ENCODE results near the gene ITPRID1. TPM values are rescaled to one million over a fixed set of nuclear protein-coding genes. Genes with fewer than 3 reads are reported as not detected.

Gene ITPRID1
- total RNA-seq, 4 donors from 2014 or later: 2.8 to 6.3 (median 4.4) TPM

- Histone ChIP-seq H3K27ac (no peak overlapping the region), H3K36me3 (no peaks in the 10 kb centered on the region), H3K9me3 (no peaks in the 10 kb centered on the region), H3K27me3 (no peaks in the 10 kb centered on the region), H3K4me1 (no peaks in the 10 kb centered on the region), H3K4me3 (no peak overlapping the region)
- TF ChIP-seq, protein P1, sequence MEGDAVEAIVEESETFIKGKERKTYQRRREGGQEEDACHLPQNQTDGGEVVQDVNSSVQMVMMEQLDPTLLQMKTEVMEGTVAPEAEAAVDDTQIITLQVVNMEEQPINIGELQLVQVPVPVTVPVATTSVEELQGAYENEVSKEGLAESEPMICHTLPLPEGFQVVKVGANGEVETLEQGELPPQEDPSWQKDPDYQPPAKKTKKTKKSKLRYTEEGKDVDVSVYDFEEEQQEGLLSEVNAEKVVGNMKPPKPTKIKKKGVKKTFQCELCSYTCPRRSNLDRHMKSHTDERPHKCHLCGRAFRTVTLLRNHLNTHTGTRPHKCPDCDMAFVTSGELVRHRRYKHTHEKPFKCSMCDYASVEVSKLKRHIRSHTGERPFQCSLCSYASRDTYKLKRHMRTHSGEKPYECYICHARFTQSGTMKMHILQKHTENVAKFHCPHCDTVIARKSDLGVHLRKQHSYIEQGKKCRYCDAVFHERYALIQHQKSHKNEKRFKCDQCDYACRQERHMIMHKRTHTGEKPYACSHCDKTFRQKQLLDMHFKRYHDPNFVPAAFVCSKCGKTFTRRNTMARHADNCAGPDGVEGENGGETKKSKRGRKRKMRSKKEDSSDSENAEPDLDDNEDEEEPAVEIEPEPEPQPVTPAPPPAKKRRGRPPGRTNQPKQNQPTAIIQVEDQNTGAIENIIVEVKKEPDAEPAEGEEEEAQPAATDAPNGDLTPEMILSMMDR (IDR thresholded peaks at IDR 0.05): no peak
- TF ChIP-seq POLR2AphosphoS5 (IDR thresholded peaks at IDR 0.05) (no peak), EP300 (IDR thresholded peaks at IDR 0.05; ENCODE audit: low read depth) (no peak), POLR2A (IDR thresholded peaks at IDR 0.05) (no peak)
- DNase-seq: no peak
- intact Hi-C loops (cut with DNase I; ENCODE audit: low total_unique reads) (no loop called here), in situ Hi-C loops (cut with MboI; ENCODE audit: low pct_ligation_motif_present in 1 of 4, low pct_unique_long_range_greater_than_20kb in 1 of 4, low sequenced_read_pairs in 3 of 4) (no loop called here)
- WGBS, 2 donors (ENCODE audit: low coverage in 1 of 2): 69% methylated on average over 1 of the region's 1 CpG; no CpG with 5 or more reads in 1 of the 2 donors
Measured at GRCh38 chr7:31665546-31665945, 151.7 kb downstream of the ITPRID1 start.

DNA sequence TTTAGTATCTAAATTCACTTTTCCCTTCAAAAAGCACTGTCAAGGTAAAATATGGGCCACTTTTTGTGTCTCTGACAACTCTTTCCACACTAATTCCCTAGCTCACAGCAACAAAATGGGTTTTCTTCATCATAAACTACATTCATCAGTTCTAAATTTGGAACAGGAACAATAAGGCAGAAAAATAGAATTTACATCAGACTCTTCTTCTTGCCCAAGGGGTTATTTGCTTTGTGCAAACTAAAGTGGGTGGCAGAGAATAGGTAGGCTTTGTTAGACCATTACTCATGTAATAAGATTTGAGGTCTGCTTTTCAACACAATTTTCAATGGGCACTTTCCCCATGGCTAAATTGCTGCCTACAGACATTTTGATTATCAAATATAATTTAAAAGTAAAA is 155.6 kb downstream of the ITPRID1 start:
- H3K4me1 ChIP-seq: no peaks in the 10 kb centered on the region
- no peak for DNase-seq
- no peak overlapping the region for H3K27ac ChIP-seq
- intact Hi-C loops (cut with DNase I; ENCODE audit: low total_unique reads) (no loop called here), in situ Hi-C loops (cut with MboI; ENCODE audit: low pct_ligation_motif_present in 1 of 4, low pct_unique_long_range_greater_than_20kb in 1 of 4, low sequenced_read_pairs in 3 of 4) (no loop called here)
- no peak overlapping the region for H3K4me3 ChIP-seq
- TF ChIP-seq POLR2AphosphoS5 (IDR thresholded peaks at IDR 0.05) (no peak), EP300 (IDR thresholded peaks at IDR 0.05; ENCODE audit: low read depth) (no peak), POLR2A (IDR thresholded peaks at IDR 0.05) (no peak)
- TF ChIP-seq, protein P1 (IDR thresholded peaks at IDR 0.05): no peak
- no peaks in the 10 kb centered on the region for H3K27me3 ChIP-seq
- H3K36me3 ChIP-seq: no peaks in the 10 kb centered on the region
- H3K9me3 ChIP-seq: no peaks in the 10 kb centered on the region

- no peaks in the 10 kb centered on the region for H3K9me3 ChIP-seq
- DNase-seq: no peak
- no peak overlapping the region for H3K4me3 ChIP-seq
- H3K4me1 ChIP-seq: no peaks in the 10 kb centered on the region
- H3K27me3 ChIP-seq: no peaks in the 10 kb centered on the region
- TF ChIP-seq, protein P1 (IDR thresholded peaks at IDR 0.05): no peak
- TF ChIP-seq POLR2AphosphoS5 (IDR thresholded peaks at IDR 0.05) (no peak), EP300 (IDR thresholded peaks at IDR 0.05; ENCODE audit: low read depth) (no peak), POLR2A (IDR thresholded peaks at IDR 0.05) (no peak)
- no peaks in the 10 kb centered on the region for H3K36me3 ChIP-seq
- H3K27ac ChIP-seq: no peak overlapping the region
- in situ Hi-C loops (cut with MboI; ENCODE audit: low pct_ligation_motif_present in 1 of 4, low pct_unique_long_range_greater_than_20kb in 1 of 4, low sequenced_read_pairs in 3 of 4) (no loop called here), intact Hi-C loops (cut with DNase I; ENCODE audit: low total_unique reads) (no loop called here)
- WGBS, 2 donors (ENCODE audit: low coverage in 1 of 2): 76 to 82% methylated on average over 8 to 12 of the region's 12 CpGs
Measured at GRCh38 chr7:31679574-31680305, 165.8 kb downstream of the ITPRID1 start.

GRCh38 chr7:31683445-31684225 is 169.7 kb downstream of the ITPRID1 start:
- 58 to 62% methylated on average over 5 of the region's 5 CpGs for WGBS, 2 donors (ENCODE audit: low coverage in 1 of 2)
- Histone ChIP-seq H3K4me1 (no peaks in the 10 kb centered on the region), H3K4me3 (no peak overlapping the region), H3K27me3 (no peaks in the 10 kb centered on the region), H3K27ac (no peak overlapping the region), H3K9me3 (no peaks in the 10 kb centered on the region), H3K36me3 (no peaks in the 10 kb centered on the region)
- no peak for TF ChIP-seq POLR2A (IDR thresholded peaks at IDR 0.05)
- TF ChIP-seq, protein P1 (IDR thresholded peaks at IDR 0.05): no peak
- no peak for TF ChIP-seq POLR2AphosphoS5 (IDR thresholded peaks at IDR 0.05)
- no peak for TF ChIP-seq EP300 (IDR thresholded peaks at IDR 0.05; ENCODE audit: low read depth)
- intact Hi-C loops (cut with DNase I; ENCODE audit: low total_unique reads): no loop called here
- no peak for DNase-seq
- in situ Hi-C loops (cut with MboI; ENCODE audit: low pct_ligation_motif_present in 1 of 4, low pct_unique_long_range_greater_than_20kb in 1 of 4, low sequenced_read_pairs in 3 of 4): no loop called here
